Measurements from ENCODE around the gene UBE2D1.

UBE2D1 gene

DNA sequence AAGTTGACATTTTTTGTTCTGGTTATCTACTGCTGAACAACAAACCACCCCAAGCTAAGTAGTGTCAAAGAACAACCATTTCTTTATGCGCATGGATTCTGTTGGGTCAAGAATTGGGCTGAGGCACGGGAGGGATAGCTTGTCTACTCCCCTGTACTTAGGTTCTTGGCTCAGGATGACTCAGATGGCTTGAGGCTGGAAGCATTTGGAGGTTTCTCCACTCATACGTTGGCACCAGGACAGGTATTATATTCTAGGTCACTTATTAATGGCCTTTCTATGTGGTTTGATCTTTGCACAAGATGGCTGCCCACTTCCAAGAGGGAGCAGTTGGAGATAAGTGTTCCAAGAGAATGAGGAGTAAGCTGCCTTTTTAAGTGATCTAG lies 38.6 kb downstream of the UBE2D1 start:
- Histone ChIP-seq H3K4me3 (ENCODE audit: low read length in 2 of 2) (no peak overlapping the region), H3K4me1 (ENCODE audit: control insufficient read depth in 2 of 2, insufficient read depth in 1 of 2, low read depth in 1 of 2, low read length in 2 of 2) (no peaks in the 10 kb centered on the region), H2BK5ac (ENCODE audit: low read length) (no peak overlapping the region), H2BK15ac (ENCODE audit: low read length) (no peak overlapping the region), H3K14ac (ENCODE audit: low read length) (no peak overlapping the region), H3K4me2 (ENCODE audit: insufficient read depth, low read length, poor library complexity, severe bottlenecking) (no peak overlapping the region), H3K9me3 (replicated peaks in 1 of 2; ENCODE audit: control insufficient read depth in 2 of 2, insufficient read depth in 1 of 2, low read depth in 1 of 2, low read length in 2 of 2) (no peaks in the 10 kb centered on the region), H4K91ac (ENCODE audit: low read depth, low read length, poor library complexity) (no peak overlapping the region), H2BK12ac (ENCODE audit: low read length) (no peak overlapping the region), H3K23ac (ENCODE audit: low read depth, low read length, poor library complexity) (no peak overlapping the region), H3K27ac (replicated peaks; ENCODE audit: low read length) (no peak overlapping the region), H2BK120ac (ENCODE audit: low read depth, low read length) (no peak overlapping the region), H2AK5ac (ENCODE audit: low read depth, low read length) (no peak overlapping the region), H4K8ac (ENCODE audit: low read depth, low read length) (no peak overlapping the region), H2AFZ (ENCODE audit: low read length) (no peak overlapping the region), H3K36me3 (replicated peaks in 1 of 2; ENCODE audit: control insufficient read depth in 2 of 2, insufficient read depth in 2 of 2, low read length in 2 of 2) (peaks cover 0 to 9% of the 10 kb centered on the region in 2 donors), H3K4ac (ENCODE audit: low read length) (no peak overlapping the region), H3K9ac (ENCODE audit: low read depth, low read length, poor library complexity) (no peak overlapping the region), H3K27me3 (ENCODE audit: control insufficient read depth in 3 of 3, insufficient read depth in 3 of 3, low read depth in 1 of 3, low read length in 3 of 3) (no peaks in the 10 kb centered on the region), H3K79me1 (ENCODE audit: low read depth, low read length) (no peaks in the 10 kb centered on the region), H3K18ac (ENCODE audit: low read length) (no peak overlapping the region)
- DNase-seq (ENCODE audit: low spot score): no peak
- no CpG with 5 or more reads among the region's 3 CpGs for WGBS, 2 donors (ENCODE audit: extremely low coverage in 2 of 2, insufficient read length in 2 of 2, insufficient replicate concordance in 1 of 2)

DNA sequence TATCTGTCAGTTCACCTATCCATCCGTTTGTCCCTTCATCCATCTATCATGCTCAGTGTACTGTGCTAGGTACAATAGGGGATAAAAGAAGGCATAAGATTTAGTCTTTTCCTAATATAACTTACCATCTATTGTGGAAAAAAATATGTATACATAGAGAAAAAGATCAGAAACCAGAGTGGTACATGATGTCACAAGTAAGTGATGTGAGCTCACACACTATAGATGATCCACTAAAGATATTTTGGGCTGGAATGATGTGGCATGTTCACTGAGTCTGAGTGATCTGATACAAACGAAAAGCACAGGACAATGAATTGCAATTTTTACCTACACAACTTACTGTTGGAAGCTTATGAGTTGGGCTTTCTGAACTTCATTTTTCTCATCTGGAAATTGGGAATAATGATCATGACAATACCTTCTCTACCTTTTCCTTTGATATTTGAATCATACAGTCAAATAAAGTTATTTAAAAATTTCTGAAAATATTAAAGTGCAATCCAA lies 47.7 kb downstream of the UBE2D1 start:
- H2BK5ac ChIP-seq (ENCODE audit: low read length): no peak overlapping the region
- H3K4me1 ChIP-seq (ENCODE audit: control insufficient read depth in 2 of 2, insufficient read depth in 1 of 2, low read depth in 1 of 2, low read length in 2 of 2): peaks cover 0 to 4% of the 10 kb centered on the region in 2 donors
- no peaks in the 10 kb centered on the region for H3K9me3 ChIP-seq (replicated peaks in 1 of 2; ENCODE audit: control insufficient read depth in 2 of 2, insufficient read depth in 1 of 2, low read depth in 1 of 2, low read length in 2 of 2)
- H3K9ac ChIP-seq (ENCODE audit: low read depth, low read length, poor library complexity): no peak overlapping the region
- no peak overlapping the region for H2BK120ac ChIP-seq (ENCODE audit: low read depth, low read length)
- H3K4ac ChIP-seq (ENCODE audit: low read length): no peak overlapping the region
- DNase-seq (ENCODE audit: low spot score): no peak
- no peak overlapping the region for H3K14ac ChIP-seq (ENCODE audit: low read length)
- no peak overlapping the region for H3K4me3 ChIP-seq (ENCODE audit: low read length in 2 of 2)
- no peak overlapping the region for H2AK5ac ChIP-seq (ENCODE audit: low read depth, low read length)
- H4K91ac ChIP-seq (ENCODE audit: low read depth, low read length, poor library complexity): no peak overlapping the region
- no peak overlapping the region for H2BK12ac ChIP-seq (ENCODE audit: low read length)
- peaks cover 0 to 14% of the 10 kb centered on the region in 2 donors for H3K36me3 ChIP-seq (replicated peaks in 1 of 2; ENCODE audit: control insufficient read depth in 2 of 2, insufficient read depth in 2 of 2, low read length in 2 of 2)
- no peak overlapping the region for H2AFZ ChIP-seq (ENCODE audit: low read length)
- H3K23ac ChIP-seq (ENCODE audit: low read depth, low read length, poor library complexity): no peak overlapping the region
- no peaks in the 10 kb centered on the region for H3K79me1 ChIP-seq (ENCODE audit: low read depth, low read length)
- WGBS, 2 donors (ENCODE audit: extremely low coverage in 2 of 2, insufficient read length in 2 of 2, insufficient replicate concordance in 1 of 2): no CpG with 5 or more reads among the region's 2 CpGs
- no peak overlapping the region for H3K4me2 ChIP-seq (ENCODE audit: insufficient read depth, low read length, poor library complexity, severe bottlenecking)
- no peak overlapping the region for H3K18ac ChIP-seq (ENCODE audit: low read length)
- no peak overlapping the region for H3K27ac ChIP-seq (replicated peaks; ENCODE audit: low read length)
- H4K8ac ChIP-seq (ENCODE audit: low read depth, low read length): no peak overlapping the region
- H2BK15ac ChIP-seq (ENCODE audit: low read length): no peak overlapping the region
- H3K27me3 ChIP-seq (ENCODE audit: control insufficient read depth in 3 of 3, insufficient read depth in 3 of 3, low read depth in 1 of 3, low read length in 3 of 3): no peaks in the 10 kb centered on the region

- Histone ChIP-seq H3K9ac (ENCODE audit: low read depth, low read length, poor library complexity) (no peak overlapping the region), H4K91ac (ENCODE audit: low read depth, low read length, poor library complexity) (no peak overlapping the region), H3K4ac (ENCODE audit: low read length) (no peak overlapping the region), H3K23ac (ENCODE audit: low read depth, low read length, poor library complexity) (no peak overlapping the region), H3K9me3 (replicated peaks in 1 of 2; ENCODE audit: control insufficient read depth in 2 of 2, insufficient read depth in 1 of 2, low read depth in 1 of 2, low read length in 2 of 2) (no peaks in the 10 kb centered on the region), H2BK12ac (ENCODE audit: low read length) (no peak overlapping the region), H3K79me1 (ENCODE audit: low read depth, low read length) (no peaks in the 10 kb centered on the region), H2BK5ac (ENCODE audit: low read length) (no peak overlapping the region), H3K27me3 (ENCODE audit: control insufficient read depth in 3 of 3, insufficient read depth in 3 of 3, low read depth in 1 of 3, low read length in 3 of 3) (no peaks in the 10 kb centered on the region), H3K18ac (ENCODE audit: low read length) (no peak overlapping the region), H3K27ac (replicated peaks; ENCODE audit: low read length) (no peak overlapping the region), H3K4me2 (ENCODE audit: insufficient read depth, low read length, poor library complexity, severe bottlenecking) (no peak overlapping the region), H2BK120ac (ENCODE audit: low read depth, low read length) (no peak overlapping the region), H4K8ac (ENCODE audit: low read depth, low read length) (no peak overlapping the region), H2AFZ (ENCODE audit: low read length) (peak overlapping the region; percentile 96), H3K14ac (ENCODE audit: low read length) (no peak overlapping the region), H3K36me3 (replicated peaks in 1 of 2; ENCODE audit: control insufficient read depth in 2 of 2, insufficient read depth in 2 of 2, low read length in 2 of 2) (peaks cover 2 to 29% of the 10 kb centered on the region in 2 donors), H2BK15ac (ENCODE audit: low read length) (no peak overlapping the region), H3K4me3 (ENCODE audit: low read length in 2 of 2) (peak overlapping the region in 1 of 2 donors; percentile 90), H3K4me1 (ENCODE audit: control insufficient read depth in 2 of 2, insufficient read depth in 1 of 2, low read depth in 1 of 2, low read length in 2 of 2) (peaks cover 0 to 4% of the 10 kb centered on the region in 2 donors), H2AK5ac (ENCODE audit: low read depth, low read length) (no peak overlapping the region)
- DNase-seq (ENCODE audit: low spot score): no peak
- WGBS, 2 donors (ENCODE audit: extremely low coverage in 2 of 2, insufficient read length in 2 of 2, insufficient replicate concordance in 1 of 2): no CpG with 5 or more reads among the region's 3 CpGs
Measured at GRCh38 chr10:58384095-58384494, 49.3 kb downstream of the UBE2D1 start.

DNA sequence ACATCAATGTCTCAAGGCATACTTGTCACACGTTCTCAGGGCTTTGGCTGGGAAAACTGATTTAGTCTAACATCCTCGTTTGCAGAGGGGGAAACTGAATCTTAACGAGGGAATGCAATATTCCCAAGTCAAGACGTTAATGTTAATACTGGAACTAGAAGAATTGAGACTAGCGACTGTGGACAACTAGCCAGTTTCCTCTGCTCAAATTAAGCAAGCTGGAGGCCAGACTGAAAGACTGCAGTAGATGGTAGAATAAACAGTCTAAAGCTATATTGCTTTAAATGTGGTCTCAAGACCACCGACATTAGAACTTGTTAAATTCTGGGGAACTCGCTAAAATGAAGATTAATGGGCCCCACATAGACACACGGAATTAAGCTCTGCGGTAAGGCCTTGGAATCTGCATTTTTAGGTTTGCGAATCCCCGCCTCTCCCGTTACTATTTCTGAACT lies 49.8 kb downstream of the UBE2D1 start:
- no CpG with 5 or more reads among the region's 12 CpGs for WGBS, 2 donors (ENCODE audit: extremely low coverage in 2 of 2, insufficient read length in 2 of 2, insufficient replicate concordance in 1 of 2)
- H3K18ac ChIP-seq (ENCODE audit: low read length): peak overlapping the region; percentile 92
- H3K9ac ChIP-seq (ENCODE audit: low read depth, low read length, poor library complexity): peak overlapping the region; percentile 82
- H3K36me3 ChIP-seq (replicated peaks in 1 of 2; ENCODE audit: control insufficient read depth in 2 of 2, insufficient read depth in 2 of 2, low read length in 2 of 2): peaks cover 4 to 34% of the 10 kb centered on the region in 2 donors
- no peaks in the 10 kb centered on the region for H3K9me3 ChIP-seq (replicated peaks in 1 of 2; ENCODE audit: control insufficient read depth in 2 of 2, insufficient read depth in 1 of 2, low read depth in 1 of 2, low read length in 2 of 2)
- H4K91ac ChIP-seq (ENCODE audit: low read depth, low read length, poor library complexity): no peak overlapping the region
- no peaks in the 10 kb centered on the region for H3K79me1 ChIP-seq (ENCODE audit: low read depth, low read length)
- H4K8ac ChIP-seq (ENCODE audit: low read depth, low read length): no peak overlapping the region
- H2AFZ ChIP-seq (ENCODE audit: low read length): peak overlapping the region; percentile 96
- H3K27me3 ChIP-seq (ENCODE audit: control insufficient read depth in 3 of 3, insufficient read depth in 3 of 3, low read depth in 1 of 3, low read length in 3 of 3): no peaks in the 10 kb centered on the region
- peak overlapping the region; percentile 73 for H3K14ac ChIP-seq (ENCODE audit: low read length)
- no peak overlapping the region for H2BK5ac ChIP-seq (ENCODE audit: low read length)
- H3K4me1 ChIP-seq (ENCODE audit: control insufficient read depth in 2 of 2, insufficient read depth in 1 of 2, low read depth in 1 of 2, low read length in 2 of 2): peaks cover 0 to 4% of the 10 kb centered on the region in 2 donors
- H3K23ac ChIP-seq (ENCODE audit: low read depth, low read length, poor library complexity): no peak overlapping the region
- H3K27ac ChIP-seq (replicated peaks; ENCODE audit: low read length): peak overlapping the region; percentile 94
- no peak overlapping the region for H2BK12ac ChIP-seq (ENCODE audit: low read length)
- DNase-seq (ENCODE audit: low spot score): no peak
- H2BK120ac ChIP-seq (ENCODE audit: low read depth, low read length): no peak overlapping the region
- H2AK5ac ChIP-seq (ENCODE audit: low read depth, low read length): no peak overlapping the region
- H2BK15ac ChIP-seq (ENCODE audit: low read length): no peak overlapping the region
- H3K4ac ChIP-seq (ENCODE audit: low read length): no peak overlapping the region
- peak overlapping the region; percentile 63 for H3K4me2 ChIP-seq (ENCODE audit: insufficient read depth, low read length, poor library complexity, severe bottlenecking)
- peak overlapping the region; percentile 90 to 98 for H3K4me3 ChIP-seq (ENCODE audit: low read length in 2 of 2)

All from neuronal stem cell (in vitro differentiated cells).